H9 (cell line): ENCODE measurements around the gene MINAR1. TPM values are rescaled to one million over a fixed set of nuclear protein-coding genes. Genes with fewer than 3 reads are reported as not detected.

Source experiments
- DNase-seq: peaks from one replicate; pipeline ENCODE4 v3.0.0-alpha.2; 2017
- H2AFZ ChIP-seq: one replicate; pipeline ENCODE4 v1.6.1; 2013; ENCODE audit warnings: mild to moderate bottlenecking, low read length, control low read depth, moderate library complexity
- H2AK5ac ChIP-seq: 2 replicates; pipeline ENCODE4 v1.6.1; 2013; ENCODE audit warnings: low read length, control low read depth, mixed read lengths; ENCODE audit not compliant: insufficient read length
- H2BK120ac ChIP-seq: one replicate; pipeline ENCODE4 v1.6.1; 2013; ENCODE audit warnings: low read depth, mild to moderate bottlenecking, low read length, control low read depth, inconsistent platforms; ENCODE audit not compliant: poor library complexity, severe bottlenecking
- H2BK12ac ChIP-seq: 2 replicates; pipeline ENCODE4 v1.6.1; 2013; ENCODE audit warnings: low read length, control low read depth, mixed read lengths, low read depth; ENCODE audit not compliant: insufficient read length
- H2BK15ac ChIP-seq: 2 replicates; pipeline ENCODE4 v1.6.1; 2013; ENCODE audit warnings: low read depth, low read length, control low read depth
- H2BK20ac ChIP-seq: one replicate; pipeline ENCODE4 v1.6.1; 2013; ENCODE audit warnings: low read depth, mild to moderate bottlenecking, low read length, control low read depth, inconsistent platforms; ENCODE audit not compliant: poor library complexity, severe bottlenecking
- H2BK5ac ChIP-seq: 2 replicates; pipeline ENCODE4 v1.6.1; 2013; ENCODE audit warnings: low read length, control low read depth, mixed read lengths; ENCODE audit not compliant: insufficient read length
- H3K14ac ChIP-seq: 2 replicates; pipeline ENCODE4 v1.6.1; 2013; ENCODE audit warnings: low read length, control low read depth; ENCODE audit not compliant: insufficient read depth
- H3K18ac ChIP-seq: 2 replicates; pipeline ENCODE4 v1.6.1; 2013; ENCODE audit warnings: low read depth, mild to moderate bottlenecking, mixed read lengths, low read length, control low read depth; ENCODE audit not compliant: insufficient read length
- H3K23ac ChIP-seq: 2 replicates; pipeline ENCODE4 v1.6.1; 2013; ENCODE audit warnings: low read length, control low read depth, mixed read lengths, low read depth; ENCODE audit not compliant: insufficient read length
- H3K23me2 ChIP-seq: 2 replicates; pipeline ENCODE4 v1.6.1; 2013; ENCODE audit warnings: low read depth, mild to moderate bottlenecking, mixed read lengths, low read length, control low read depth; ENCODE audit not compliant: insufficient read length, poor library complexity, severe bottlenecking
- H3K27ac ChIP-seq: 2 replicates; pipeline ENCODE4 v1.5.1; 2013; ENCODE audit warnings: low read length, control low read depth, mixed read lengths, low read depth; ENCODE audit not compliant: insufficient read length
- H3K27me3 ChIP-seq: 2 replicates; pipeline ENCODE4 v1.6.1; 2013; ENCODE audit warnings: low read length, control low read depth, inconsistent platforms; ENCODE audit not compliant: insufficient read depth
- H3K4ac ChIP-seq: 2 replicates; pipeline ENCODE4 v1.6.1; 2013; ENCODE audit warnings: low read depth, mild to moderate bottlenecking, control low read depth, inconsistent platforms, low read length, moderate library complexity
- H3K4me1 ChIP-seq: 2 replicates; pipeline ENCODE4 v1.6.1; 2013; ENCODE audit warnings: low read length, control low read depth, inconsistent platforms; ENCODE audit not compliant: insufficient read depth
- H3K4me2 ChIP-seq: 2 replicates; pipeline ENCODE4 v1.6.1; 2013; ENCODE audit warnings: low read length, control low read depth, mixed read lengths; ENCODE audit not compliant: insufficient read length, insufficient read depth
- H3K56ac ChIP-seq: 2 replicates; pipeline ENCODE4 v1.6.1; 2013; ENCODE audit warnings: low read depth, mild to moderate bottlenecking, mixed read lengths, low read length, control low read depth; ENCODE audit not compliant: insufficient read length
- H3K79me1 ChIP-seq: 2 replicates; pipeline ENCODE4 v1.6.1; 2013; ENCODE audit warnings: low read depth, mild to moderate bottlenecking, moderate library complexity, low read length, control low read depth, inconsistent platforms; ENCODE audit not compliant: insufficient read depth, poor library complexity, severe bottlenecking
- H3K79me2 ChIP-seq: 2 replicates; pipeline ENCODE4 v1.6.1; 2013; ENCODE audit warnings: low read length, control low read depth, inconsistent platforms; ENCODE audit not compliant: insufficient read depth
- H3K9ac ChIP-seq: 2 replicates; pipeline ENCODE4 v1.6.1; 2013; ENCODE audit warnings: low read length, control low read depth, mixed read lengths; ENCODE audit not compliant: insufficient read length; ENCODE audit errors: extremely low read depth
- H3K9me3 ChIP-seq: one replicate; pipeline ENCODE4 v1.6.1; 2013; ENCODE audit warnings: low read depth, low read length, inconsistent platforms; ENCODE audit not compliant: control insufficient read depth
- H3T11ph ChIP-seq: one replicate; pipeline ENCODE4 v1.6.1; 2013; ENCODE audit warnings: mild to moderate bottlenecking, low read length, control low read depth, inconsistent platforms
- H4K20me1 ChIP-seq: one replicate; pipeline ENCODE4 v1.6.1; 2013; ENCODE audit not compliant: control insufficient read depth, insufficient read length, insufficient read depth
- H4K5ac ChIP-seq: 2 replicates; pipeline ENCODE4 v1.6.1; 2013; ENCODE audit warnings: low read depth, mild to moderate bottlenecking, mixed read lengths, low read length, control low read depth; ENCODE audit not compliant: insufficient read length
- H4K8ac ChIP-seq: replicated peaks from 2 replicates; pipeline ENCODE4 v1.6.1; 2013; ENCODE audit warnings: low read length, control low read depth, mixed read lengths, low read depth; ENCODE audit not compliant: insufficient read length
- H4K91ac ChIP-seq: 2 replicates; pipeline ENCODE4 v1.6.1; 2013; ENCODE audit warnings: low read depth, mild to moderate bottlenecking, moderate library complexity, mixed read lengths, low read length, control low read depth; ENCODE audit not compliant: insufficient read length
- H3K27ac Mint-ChIP-seq, 3 experiments: 2 replicates in 2 of 3; 3 replicates in 1 of 3; pipeline ENCODE4 v1.8.0; 2020 to 2021; ENCODE audit warnings: mixed read lengths in 3 of 3, mild to moderate bottlenecking in 1 of 3, moderate library complexity in 1 of 3
- H3K27me3 Mint-ChIP-seq: 2 replicates; pipeline ENCODE4 v1.8.0; 2021; ENCODE audit warnings: low read depth, mild to moderate bottlenecking, moderate library complexity, mixed read lengths
- H3K36me3 Mint-ChIP-seq, 3 experiments: 2 replicates in 2 of 3; 3 replicates in 1 of 3; pipeline ENCODE4 v1.8.0; 2020 to 2021; ENCODE audit warnings: low read depth in 3 of 3, mixed read lengths in 3 of 3; ENCODE audit not compliant: insufficient read depth in 1 of 3
- H3K4me1 Mint-ChIP-seq, 2 experiments: 2 replicates each; pipeline ENCODE4 v1.8.0; 2020; ENCODE audit warnings: mixed read lengths in 2 of 2
- H3K4me3 Mint-ChIP-seq, 2 experiments: 2 replicates in 1 of 2; 3 replicates in 1 of 2; pipeline ENCODE4 v1.8.0; 2020 to 2021; ENCODE audit warnings: mild to moderate bottlenecking in 2 of 2, mixed read lengths in 2 of 2, moderate library complexity in 1 of 2
- H3K9me3 Mint-ChIP-seq, 2 experiments: 2 replicates in 1 of 2; 3 replicates in 1 of 2; pipeline ENCODE4 v1.8.0; 2020; ENCODE audit warnings: mild to moderate bottlenecking in 2 of 2, mixed read lengths in 2 of 2, moderate library complexity in 1 of 2
- CTCF ChIP-seq: fragments of 200-600 bp; sonication (generic); conservative IDR thresholded peaks from 3 replicates; pipeline ENCODE4 v1.8.0; 2021; ENCODE audit warnings: antibody characterized with exemption, mild to moderate bottlenecking
- WGBS: extraction: QIAGEN DNeasy Blood & Tissue Kit; methylation state at CpG from one replicate; pipeline ENCODE4 v1.1.7; 2013; ENCODE audit warnings: missing lambda C conversion rate, low lambda C conversion rate, mixed read lengths; ENCODE audit not compliant: insufficient read length; ENCODE audit errors: extremely low coverage; 5-methylcytosine and 5-hydroxymethylcytosine counted together
- total RNA-seq: library from RNA; stranded (reverse); gene quantifications from 2 replicates; pipeline ENCODE4 v1.2.1, GENCODE V29; 2021

Gene MINAR1
- total RNA-seq, 1 experiment from 2014 or later, result 0.74 TPM

DNA sequence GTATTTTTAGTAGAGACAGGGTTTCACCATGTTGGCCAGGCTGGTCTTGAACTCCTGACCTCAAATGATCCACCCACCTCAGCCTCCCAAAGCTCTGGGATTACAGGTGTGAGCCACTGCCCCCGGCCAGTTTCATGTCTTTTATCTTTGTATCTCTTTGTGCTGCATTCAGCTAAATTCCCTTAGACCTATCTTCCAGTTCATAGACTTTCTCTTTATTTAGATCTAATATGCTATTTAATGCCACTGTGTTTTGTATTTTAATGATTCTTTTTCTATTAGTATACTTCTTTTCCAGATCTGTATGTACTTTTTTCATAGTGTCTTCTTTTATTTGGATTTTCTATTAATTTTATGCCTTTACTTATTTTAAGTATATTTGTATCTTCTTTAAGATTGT is 14.9 kb downstream of the MINAR1 start:
- no peak overlapping the region for H3K4me2 ChIP-seq
- no peak overlapping the region for H2AK5ac ChIP-seq
- no peak overlapping the region for H3K14ac ChIP-seq
- H3K79me1 ChIP-seq, result no peaks in the 10 kb centered on the region
- no peak overlapping the region for H3T11ph ChIP-seq
- Mint-ChIP-seq H3K4me1 (peaks cover 0 to 3% of the 10 kb centered on the region in 2 experiments; a peak in 1 of 4 replicates), H3K27ac (no peak overlapping the region), H3K9me3 (peaks cover 3 to 6% of the 10 kb centered on the region in 2 experiments; a peak in 3 of 5 replicates), H3K36me3 (no peaks in the 10 kb centered on the region), H3K27me3 (peaks cover 2% of the 10 kb centered on the region; the same call in 1 of the 2 replicates), H3K4me3 (no peak overlapping the region)
- no CpG with 5 or more reads among the region's 1 CpG for WGBS
- no peak overlapping the region for H3K18ac ChIP-seq
- H3K27me3 ChIP-seq, result no peaks in the 10 kb centered on the region
- H2BK120ac ChIP-seq, result no peak overlapping the region
- no peaks in the 10 kb centered on the region for H4K20me1 ChIP-seq
- H4K5ac ChIP-seq, result no peak overlapping the region
- no peaks in the 10 kb centered on the region for H3K23me2 ChIP-seq
- DNase-seq, result no peak
- H3K4me1 ChIP-seq, result no peaks in the 10 kb centered on the region
- no peak overlapping the region for H4K8ac ChIP-seq
- no peak for TF ChIP-seq CTCF
- H3K23ac ChIP-seq, result no peak overlapping the region
- no peak overlapping the region for H3K56ac ChIP-seq
- H2AFZ ChIP-seq, result no peak overlapping the region
- H2BK20ac ChIP-seq, result no peak overlapping the region
- no peak overlapping the region for H2BK12ac ChIP-seq
- H3K27ac ChIP-seq, result no peak overlapping the region
- H3K4ac ChIP-seq, result no peak overlapping the region
- H2BK5ac ChIP-seq, result no peak overlapping the region
- no peak overlapping the region for H3K9ac ChIP-seq
- no peaks in the 10 kb centered on the region for H3K9me3 ChIP-seq
- no peaks in the 10 kb centered on the region for H3K79me2 ChIP-seq
- H2BK15ac ChIP-seq, result no peak overlapping the region
- no peak overlapping the region for H4K91ac ChIP-seq
